Measurements from ENCODE around the gene KCNK3.

DNA sequence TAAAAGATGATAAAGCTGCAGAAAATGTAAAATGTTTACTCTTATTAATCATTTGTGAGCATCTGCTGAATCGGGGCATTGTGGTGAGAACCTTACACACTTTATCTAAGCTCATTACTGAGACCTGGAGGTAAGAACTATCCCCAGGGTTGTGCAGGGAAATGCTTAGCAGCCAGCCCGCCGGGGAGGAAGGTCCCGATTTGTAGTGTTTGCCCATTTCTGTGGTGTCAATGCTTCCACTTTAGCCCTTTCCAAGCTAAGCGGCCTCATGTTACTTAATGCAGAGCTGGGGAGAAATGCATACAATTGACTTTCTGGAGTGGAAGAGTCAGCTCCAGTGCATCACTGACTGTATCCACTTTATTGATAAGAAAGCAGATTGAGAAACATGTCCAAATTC is 20.8 kb upstream of the KCNK3 start:
- TF ChIP-seq EZH2 (IDR thresholded peaks at IDR 0.05; ENCODE audit: insufficient read depth, poor library complexity, severe bottlenecking) (no peak), EZH2phosphoT487 (IDR thresholded peaks at IDR 0.05; ENCODE audit: insufficient read depth, low read depth) (no peak)
